GDM1 (cell line): ENCODE results near the gene CHM.
"Not testable (repeated sequence)": the region's sequence is repeated elsewhere in the genome, so short reads cannot be mapped to it uniquely, and the experiment has no call there.

ENCODE experiments used
- DNase-seq: peaks from one replicate; lab custom pipeline; 2025; lab: John Stamatoyannopoulos, UW

The CHM gene

DNA sequence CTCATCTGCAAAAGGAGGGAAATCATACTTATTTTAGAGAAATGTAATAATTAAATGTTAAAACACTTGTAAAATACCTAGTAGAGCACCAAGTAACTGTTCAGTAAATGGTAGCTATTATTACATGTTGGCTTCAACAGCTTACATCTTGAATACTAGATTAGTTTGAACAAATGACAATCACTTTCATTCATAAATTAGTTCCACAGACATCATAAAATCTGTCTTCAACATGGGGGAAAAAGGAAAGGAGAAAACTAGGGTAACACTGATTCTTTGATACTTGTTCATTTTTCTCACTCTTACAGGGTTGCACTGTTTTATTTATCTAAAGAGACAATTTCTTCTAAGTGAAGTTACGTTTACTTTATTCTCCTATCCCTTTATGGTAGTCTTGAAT is 51.7 kb downstream of the CHM start:
- no peak for DNase-seq

DNA sequence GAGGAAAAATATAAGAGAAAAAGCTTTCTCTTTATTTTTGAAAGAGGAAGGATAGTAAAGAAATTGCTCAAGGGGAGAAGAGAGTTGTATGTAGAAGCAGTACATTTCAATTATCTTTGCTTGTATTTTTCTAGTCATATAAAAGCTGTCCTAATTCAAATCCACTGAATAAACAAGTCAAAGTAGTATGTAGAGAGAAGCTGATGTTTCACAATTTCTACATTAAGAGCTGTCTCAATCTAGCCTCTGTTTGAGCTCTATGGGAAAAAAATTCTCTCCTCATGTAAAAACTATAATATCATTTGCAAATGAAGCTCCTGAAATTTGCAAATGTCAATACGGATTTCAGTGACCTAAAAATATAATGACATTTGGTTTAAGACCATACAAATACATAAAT is 52.6 kb downstream of the CHM start:
- no peak for DNase-seq

DNA sequence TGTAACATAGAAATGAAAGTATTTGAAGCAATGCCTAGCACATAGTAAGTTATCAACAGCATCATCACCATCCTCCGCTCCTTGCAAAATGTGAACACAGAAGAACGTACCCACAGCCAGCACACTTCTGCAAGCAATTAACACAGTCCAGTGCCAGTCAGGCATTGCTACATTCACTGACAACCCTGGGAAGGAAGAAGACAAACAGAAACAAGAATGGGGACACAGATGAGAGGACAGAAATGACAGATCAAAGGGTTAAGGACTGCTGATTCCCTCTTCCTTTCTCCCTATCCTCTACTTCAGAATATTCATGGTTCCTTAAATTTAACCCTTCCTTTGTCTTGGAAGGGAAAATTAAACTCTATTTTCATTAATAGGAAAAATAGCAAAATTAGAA is 53.1 kb downstream of the CHM start:
- DNase-seq: no peak

DNA sequence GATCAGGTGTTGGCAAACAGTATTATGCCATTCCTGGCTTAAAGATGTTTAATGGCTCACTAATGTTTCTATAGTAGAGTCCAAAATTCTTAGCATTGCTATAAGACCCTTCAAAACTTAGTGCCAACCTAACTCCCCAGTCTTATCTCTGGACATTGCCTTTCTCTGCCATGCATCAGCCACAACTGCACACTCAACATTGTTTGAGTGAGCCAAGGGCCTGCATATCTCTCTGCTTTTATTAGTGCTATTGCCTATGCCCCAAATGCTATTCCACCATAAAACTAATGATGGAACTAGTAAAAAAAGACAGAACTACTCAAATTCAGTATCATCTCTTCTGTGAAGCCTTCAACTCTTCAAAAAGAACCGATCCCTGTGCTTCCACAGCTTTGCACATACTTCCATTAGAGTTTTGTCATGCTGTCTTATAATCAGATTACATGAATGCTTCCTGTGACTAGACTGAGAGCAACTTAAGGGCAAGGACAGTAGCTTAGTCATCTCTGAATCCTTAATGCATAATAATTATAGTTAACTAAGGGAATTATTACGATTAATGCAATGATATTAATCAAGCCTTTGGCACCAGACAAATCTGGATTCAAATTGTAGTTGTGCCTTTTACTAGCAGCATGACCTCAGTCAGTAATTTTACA is 53.7 kb downstream of the CHM start:
- DNase-seq: no peak

DNA sequence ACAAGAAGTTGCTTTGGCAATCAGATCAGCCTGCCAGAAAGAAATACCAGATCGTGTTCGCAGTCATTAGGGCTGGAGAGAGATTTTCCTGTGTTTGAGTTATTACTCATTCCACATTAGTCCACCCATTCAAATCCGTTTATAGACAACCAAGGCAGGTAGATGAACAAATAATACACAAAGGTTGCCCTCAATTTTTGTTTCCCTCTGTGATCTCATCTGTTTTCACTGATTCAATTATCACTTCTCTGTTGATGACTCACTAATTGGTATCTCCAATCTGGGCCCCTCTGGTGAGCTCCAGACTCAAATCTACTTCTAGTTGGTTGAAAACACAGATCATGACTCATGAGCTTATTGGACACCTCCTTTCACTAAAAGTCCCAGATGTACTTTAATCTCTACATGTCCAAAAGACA is 54.5 kb downstream of the CHM start:
- no peak for DNase-seq

DNA sequence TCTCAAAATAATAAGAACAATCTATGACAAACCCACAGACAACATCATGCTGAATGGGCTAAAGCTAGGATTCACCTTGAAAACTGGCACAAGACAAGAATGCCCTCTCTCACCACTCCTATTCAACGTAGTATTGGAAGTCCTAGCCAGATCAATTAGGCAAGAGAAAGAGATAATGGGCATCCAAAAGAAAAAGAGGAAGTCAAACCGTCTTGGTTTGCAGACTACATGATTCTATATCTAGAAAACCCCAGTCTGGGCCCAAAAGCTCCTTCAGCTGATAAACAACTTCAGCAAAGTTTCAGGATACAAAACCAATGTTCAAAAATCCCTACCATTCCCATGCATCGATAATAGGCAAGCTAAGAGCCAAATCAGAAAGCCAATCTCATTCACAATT is 59.0 kb downstream of the CHM start:
- no peak for DNase-seq

DNA sequence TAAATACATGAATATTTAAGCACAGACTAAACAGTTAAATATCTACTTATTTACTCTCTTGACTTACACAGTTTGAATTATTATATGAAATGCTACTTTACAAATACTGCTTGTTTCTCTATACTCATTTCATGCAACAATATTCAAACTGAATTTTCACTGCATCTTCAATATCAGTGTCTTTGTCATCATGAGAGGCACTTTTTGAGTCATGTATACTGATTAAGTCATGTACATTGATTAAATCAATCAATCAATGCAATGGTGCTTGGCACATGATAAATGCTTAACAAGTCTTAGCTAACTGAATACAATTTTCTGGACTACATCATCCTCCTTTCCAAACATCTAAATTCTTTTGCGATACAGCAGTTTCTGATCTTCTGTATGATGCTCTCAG is 67.1 kb downstream of the CHM start:
- no peak for DNase-seq

DNA sequence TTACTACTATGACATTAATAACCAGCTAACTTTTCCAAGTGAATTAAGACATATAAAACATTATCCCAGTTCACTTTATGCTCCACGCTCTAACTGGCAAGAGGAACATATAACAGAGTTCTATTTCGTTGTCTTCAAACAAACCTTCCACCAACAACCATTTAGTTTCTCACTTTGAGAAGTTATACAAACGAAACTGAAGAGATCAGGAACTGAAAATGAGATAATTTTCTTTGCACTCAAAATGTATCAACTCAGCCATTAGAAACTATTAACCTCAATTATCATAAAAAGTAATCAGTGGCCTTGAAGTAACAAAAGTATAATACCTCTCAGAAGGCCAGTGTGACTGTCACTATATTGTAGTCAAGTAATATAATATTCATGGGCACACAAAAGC is 70.1 kb downstream of the CHM start:
- no peak for DNase-seq

DNA sequence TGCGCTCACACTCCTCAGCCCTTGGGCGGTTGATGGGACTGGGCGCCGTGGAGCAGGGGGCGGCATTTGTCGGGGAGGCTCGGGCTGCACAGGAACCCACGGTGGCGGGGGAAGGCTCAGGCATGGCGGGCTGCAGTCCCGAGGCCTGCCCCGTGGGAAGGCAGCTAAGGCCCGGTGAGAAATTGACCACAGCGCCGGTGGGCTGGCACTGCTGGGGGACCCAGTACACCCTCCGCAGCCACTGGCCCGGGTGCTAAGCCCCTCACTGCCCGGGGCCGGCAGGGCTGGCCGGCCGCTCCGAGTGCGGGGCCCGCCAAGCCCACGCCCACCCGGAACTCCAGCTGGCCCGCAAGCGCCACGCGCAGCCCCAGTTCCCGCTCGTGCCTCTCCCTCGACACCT is 75.0 kb downstream of the CHM start:
- DNase-seq: not testable (repeated sequence)

DNA sequence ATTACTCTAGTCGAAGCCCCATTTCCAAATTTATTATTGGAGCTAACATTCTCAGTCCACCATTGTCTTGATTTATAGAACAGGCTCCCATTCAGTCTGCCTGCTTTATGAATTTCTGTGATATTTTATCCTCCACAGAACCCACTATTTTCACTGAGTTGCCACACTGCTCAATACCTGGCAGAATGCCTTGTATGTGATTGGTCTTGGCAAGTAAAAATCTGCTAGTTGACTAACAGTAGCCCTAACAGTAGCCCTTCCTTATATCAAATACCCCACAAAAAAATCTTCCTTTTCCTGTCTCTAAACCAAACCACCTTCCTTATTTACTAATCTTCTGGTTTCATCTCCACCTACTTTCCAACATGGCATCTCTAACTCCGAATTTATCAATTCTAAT is 82.6 kb downstream of the CHM start:
- DNase-seq: no peak

DNA sequence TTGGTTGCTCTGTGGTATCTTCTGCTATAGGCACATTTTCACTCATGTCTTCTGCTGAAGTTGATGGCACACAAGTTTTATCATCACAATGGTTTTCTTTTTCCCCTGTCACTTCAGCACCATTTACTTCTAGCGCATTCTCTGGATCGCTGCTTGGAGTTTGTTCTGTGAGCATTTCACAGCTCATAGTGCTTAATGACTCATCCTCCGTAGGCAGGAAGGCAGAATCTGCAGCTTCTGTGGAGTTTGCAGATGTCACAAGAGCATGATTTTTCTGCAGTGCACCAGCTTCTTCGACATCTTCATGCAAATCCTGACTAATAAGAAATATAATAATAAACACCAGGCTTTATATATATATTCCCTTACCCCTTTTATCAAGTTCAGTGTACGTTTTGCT is 83.6 kb downstream of the CHM start:
- DNase-seq: no peak

DNA sequence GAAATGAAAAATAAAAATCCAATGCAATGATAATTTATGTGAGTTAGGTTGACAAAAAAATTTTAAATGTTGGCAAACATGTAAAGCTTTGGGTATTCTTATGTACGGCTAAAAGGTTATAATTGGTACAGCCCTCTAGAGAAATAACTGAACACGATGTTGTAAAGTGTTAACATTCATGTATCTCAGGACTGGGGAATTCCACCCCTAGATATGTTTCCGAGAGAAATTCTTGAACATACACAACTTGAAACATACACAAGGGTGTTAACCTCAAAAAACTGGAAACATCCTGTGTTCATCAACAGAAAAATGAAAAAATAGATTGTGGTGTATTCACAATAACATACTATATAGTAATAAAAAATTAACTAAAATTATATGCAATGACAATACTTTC is 91.8 kb downstream of the CHM start:
- no peak for DNase-seq

DNA sequence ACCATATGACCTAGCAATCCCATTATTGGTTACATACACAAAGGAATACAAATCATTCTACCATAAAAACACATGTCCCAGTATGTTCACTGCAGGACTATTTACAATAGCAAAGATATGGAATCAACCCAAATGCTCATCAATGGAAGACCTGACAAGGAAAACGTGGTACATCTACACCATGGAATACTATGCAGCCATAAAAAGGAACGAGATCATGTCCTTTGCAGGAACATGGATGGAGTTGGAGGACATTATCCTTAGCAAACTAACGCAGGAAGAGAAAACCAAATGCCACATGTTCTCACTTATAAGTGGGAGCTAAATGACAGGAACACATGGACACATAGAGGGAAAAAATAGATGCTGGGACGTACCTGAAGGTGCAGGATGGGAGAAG is 102.6 kb downstream of the CHM start:
- not testable (repeated sequence) for DNase-seq

DNA sequence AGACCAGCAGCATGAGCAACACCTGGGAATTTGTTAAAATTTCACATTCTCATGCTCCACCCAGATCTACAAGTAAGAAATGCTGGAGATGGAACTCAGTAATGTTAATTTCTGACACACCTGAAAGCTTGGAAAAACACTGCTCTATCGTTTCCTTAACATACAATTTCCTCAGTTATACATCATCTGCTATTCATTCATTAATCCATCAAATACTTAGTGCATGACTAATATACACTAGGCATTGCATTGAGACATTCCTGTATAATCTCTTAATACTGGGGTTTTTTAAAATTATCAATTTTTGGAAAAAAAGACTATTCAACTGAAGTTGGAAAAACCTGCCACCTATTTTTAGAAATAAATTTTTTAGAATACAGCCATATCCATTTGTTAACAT is 106.1 kb downstream of the CHM start:
- no peak for DNase-seq

DNA sequence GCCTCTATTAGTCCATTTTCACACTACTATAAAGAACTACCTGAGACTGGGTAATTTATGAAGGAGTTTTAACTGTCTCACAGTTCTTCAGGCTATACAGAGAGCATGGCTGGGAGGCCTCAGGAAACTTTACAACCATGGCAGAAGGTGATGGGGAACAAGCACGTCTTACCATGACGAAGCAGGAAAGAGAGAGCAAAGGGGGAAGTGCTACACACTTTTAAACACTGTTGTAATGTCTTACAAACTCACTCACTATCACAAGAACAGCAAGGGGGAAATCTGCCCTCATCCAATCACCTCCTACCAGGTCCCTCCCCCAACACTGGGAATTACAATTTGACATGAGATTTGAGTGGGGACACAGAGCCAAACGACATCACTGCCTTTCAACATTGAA is 107.4 kb downstream of the CHM start:
- DNase-seq: peak; percentile 40

DNA sequence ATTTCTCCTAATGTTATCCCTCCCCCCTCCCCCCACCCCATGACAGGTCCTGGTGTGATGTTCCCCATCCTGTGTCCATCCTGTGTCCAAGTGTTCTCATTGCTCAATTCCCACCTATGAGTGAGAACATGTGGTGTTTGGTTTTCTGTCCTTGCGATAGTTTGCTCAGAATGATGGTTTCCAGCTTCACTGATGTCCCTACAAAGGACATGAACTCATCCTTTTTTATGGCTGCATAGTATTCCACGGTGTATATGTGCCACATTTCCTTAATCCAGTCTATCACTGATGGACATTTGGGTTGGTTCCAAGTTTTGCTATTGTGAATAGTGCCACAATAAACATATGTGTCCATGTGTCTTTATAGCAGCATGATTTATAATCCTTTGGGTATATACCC is 113.0 kb downstream of the CHM start:
- not testable (repeated sequence) for DNase-seq

DNA sequence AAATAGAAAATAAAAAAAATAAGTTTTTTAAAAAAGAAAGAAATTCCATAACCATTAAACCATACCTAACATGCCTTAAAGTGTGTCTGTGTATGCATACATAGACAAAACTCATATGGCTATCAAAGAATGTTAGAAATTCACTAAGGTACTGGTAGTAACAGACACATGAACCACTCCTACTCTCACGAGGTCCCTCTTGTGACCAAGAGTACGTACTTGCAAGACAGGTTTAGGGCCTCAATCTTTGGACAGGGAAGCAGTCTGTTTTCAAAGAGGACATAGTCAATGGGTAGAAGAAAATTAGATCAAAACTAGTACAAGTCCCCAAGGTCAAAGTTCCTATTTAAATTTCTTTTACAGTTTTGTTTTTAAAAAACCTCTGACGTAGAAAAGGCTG is 117.3 kb downstream of the CHM start:
- no peak for DNase-seq

DNA sequence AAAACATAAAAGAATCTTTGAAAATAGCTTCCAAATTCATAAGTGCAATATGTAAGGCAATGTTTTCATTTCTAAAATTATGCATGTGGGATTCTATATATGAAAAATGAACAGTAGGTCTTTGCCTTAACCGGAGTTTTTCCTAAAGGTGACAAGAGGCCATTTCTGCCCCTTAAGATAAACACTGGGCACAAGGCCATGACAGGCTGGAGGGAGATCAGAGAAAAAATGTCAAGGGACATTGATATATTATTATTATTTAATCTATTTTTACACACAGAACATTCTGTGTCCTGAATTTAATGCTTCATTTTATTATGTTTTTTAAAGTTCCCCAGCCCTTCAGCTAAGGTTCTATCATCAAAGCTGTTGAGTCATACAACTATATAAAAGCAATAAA is 118.8 kb downstream of the CHM start:
- DNase-seq: no peak

DNA sequence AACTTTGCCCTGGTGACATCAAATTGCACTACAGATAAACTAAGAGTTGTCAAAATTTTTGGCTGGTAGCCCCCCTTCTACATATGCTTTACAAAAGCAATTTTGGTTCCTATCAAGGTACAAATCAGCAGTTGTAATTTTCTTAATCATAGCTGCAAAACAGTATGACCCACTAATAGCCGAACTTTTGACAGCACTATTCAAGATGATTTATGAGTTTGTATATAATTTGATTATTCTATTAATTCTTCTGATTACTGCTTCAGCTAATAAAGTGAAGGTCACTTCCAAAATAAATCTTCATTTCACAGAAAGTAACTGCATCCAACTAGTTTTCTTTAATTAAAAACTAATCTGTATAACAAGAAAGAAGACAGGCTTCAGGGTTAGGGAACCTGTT is 119.6 kb downstream of the CHM start:
- DNase-seq: no peak

DNA sequence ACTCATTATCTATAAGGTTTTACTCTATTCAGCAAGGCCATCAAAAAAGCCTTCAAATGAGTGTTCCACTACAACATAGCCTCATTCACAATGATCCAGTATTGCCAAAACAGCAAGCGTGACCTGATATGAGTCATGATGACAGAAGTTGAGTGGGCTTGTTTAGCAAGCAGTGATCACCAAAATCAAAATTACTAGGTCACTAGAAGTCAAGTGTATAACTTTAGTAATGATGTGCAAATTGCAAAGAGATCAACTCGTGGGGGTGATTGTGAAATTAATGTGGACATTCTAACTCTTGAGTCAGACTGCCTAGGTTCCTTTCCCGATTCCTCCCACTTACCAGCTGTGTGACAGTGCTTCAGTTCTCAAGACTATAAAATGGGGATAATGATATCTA is 124.5 kb downstream of the CHM start:
- DNase-seq: no peak

DNA sequence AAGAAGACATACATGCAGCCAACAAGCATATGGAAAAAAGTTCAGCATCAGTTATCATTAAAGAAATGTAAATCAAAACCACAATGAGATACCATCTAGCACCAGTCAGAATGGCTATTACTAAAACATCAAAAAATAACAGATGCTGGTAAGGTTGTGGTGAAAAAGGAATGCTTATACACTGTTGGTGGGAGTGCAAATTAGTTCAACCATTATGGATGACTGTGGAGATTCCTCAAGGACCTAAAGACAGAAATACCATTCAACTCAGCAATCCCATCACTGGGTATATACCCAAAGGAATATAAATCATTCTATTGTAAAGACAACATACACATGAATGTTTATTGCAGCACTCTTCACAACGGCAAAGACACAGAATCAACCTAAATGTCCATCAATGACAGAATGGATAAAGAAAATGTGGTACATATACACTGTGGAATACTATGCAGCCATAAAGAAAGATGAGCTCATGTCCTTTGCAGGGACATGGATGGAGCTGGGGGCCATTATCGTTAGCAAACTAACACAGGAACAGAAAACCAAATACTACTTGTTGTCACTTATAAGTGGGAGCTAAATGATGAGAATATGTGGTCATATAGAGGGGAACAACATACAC is 130.6 kb downstream of the CHM start:
- DNase-seq: not testable (repeated sequence)

DNA sequence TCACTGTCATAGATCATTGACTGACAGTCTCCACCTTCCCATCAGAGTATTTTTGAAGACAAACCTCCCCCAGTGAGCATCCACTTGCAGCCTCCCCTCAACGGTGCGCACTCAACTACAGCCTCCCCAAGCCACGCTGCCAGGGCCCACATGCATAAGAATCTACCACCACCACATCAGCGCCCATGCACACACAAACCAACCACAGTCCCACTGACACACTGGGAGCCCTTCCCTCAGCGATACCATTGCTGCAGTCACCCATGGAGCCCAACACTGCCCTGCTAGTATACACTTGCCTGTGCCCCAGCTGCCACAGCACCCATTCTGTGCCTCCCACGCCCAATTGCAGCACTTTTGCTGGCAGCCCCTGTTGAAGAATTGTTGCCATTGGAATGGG is 132.9 kb downstream of the CHM start:
- DNase-seq: no peak

DNA sequence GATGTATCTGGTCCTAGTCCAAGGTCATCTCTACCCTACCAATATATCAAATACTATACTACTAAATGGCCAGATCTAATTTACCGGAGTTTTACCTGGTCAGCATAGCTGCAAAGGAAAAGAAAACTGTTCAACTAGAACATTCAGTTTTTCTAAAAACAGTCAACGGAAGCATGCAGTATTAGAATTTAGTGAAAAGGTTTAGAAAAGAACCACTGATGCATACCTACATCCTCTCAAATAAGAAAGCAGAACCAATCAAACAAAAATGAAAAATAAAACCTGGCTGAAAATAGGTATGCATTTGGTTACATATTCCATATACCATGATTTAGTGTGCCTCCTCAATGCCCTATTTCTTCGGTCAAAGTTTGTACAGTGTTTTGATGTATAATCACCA is 140.0 kb downstream of the CHM start:
- no peak for DNase-seq

DNA sequence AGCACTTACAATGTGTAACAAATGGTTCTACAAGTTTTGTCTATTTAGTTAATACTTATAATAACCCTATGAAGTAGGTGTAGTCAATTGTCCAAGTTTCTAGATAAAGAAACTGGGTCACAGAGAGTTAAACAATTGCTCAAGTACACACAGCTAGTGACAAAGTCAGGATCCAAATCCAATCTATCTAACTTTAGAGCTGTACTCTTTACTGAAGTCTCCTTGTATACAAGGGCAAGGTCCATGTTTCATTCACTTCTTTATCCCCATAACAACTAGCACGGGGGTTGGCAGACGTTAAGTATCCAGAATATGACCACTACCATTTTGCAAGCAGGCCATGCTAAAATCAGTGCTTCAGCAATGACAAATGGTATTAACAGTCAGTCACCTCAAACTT is 141.0 kb downstream of the CHM start:
- no peak for DNase-seq
